ENCODE measurements around the gene AURKB. TPM values are rescaled to one million over a fixed set of nuclear protein-coding genes. Genes with fewer than 3 reads are reported as not detected.
A peak's percentile ranks its signal among the peaks of the same experiment; 100 is the strongest.
"Not testable (repeated sequence)": the region's sequence is repeated elsewhere in the genome, so short reads cannot be mapped to it uniquely, and the experiment has no call there.

The AURKB gene
- 1 to 10 TPM; 6.2 to 6.7 (median 6.7) TPM for total RNA-seq

GRCh38 chr17:8209907-8210760, at the start of gene AURKB:
AURKB (minus strand) TSS chr17:8210575; CDS start chr17:8210224, 351 bp downstream.
- peak; percentile 86 for DNase-seq
- Mint-ChIP-seq H3K36me3 (ENCODE audit: insufficient read depth) (no peaks in the 10 kb centered on the region), H3K27me3 (ENCODE audit: low read depth) (no peaks in the 10 kb centered on the region), H3K9me3 (no peaks in the 10 kb centered on the region), H3K4me1 (ENCODE audit: low read depth) (peaks cover 14% of the 10 kb centered on the region), H3K4me3 (peak within 1 kb of the TSS; percentile 90)
- ATAC-seq = peak; percentile 100

GRCh38 chr17:8257801-8258200, 47.4 kb upstream of the AURKB start:
- ATAC-seq (no peak), DNase-seq (no peak)
- peaks cover 24% of the 10 kb centered on the region for H3K36me3 Mint-ChIP-seq (ENCODE audit: insufficient read depth)
- H3K4me1 Mint-ChIP-seq (ENCODE audit: low read depth) = no peaks in the 10 kb centered on the region
- no peak overlapping the region for H3K4me3 Mint-ChIP-seq
- no peaks in the 10 kb centered on the region for H3K27me3 Mint-ChIP-seq (ENCODE audit: low read depth)
- H3K9me3 Mint-ChIP-seq = no peaks in the 10 kb centered on the region

- DNase-seq (no peak), ATAC-seq (no peak)
- Mint-ChIP-seq H3K4me3 (no peak overlapping the region), H3K36me3 (ENCODE audit: insufficient read depth) (peaks cover 19% of the 10 kb centered on the region), H3K9me3 (no peaks in the 10 kb centered on the region), H3K4me1 (ENCODE audit: low read depth) (no peaks in the 10 kb centered on the region), H3K27me3 (ENCODE audit: low read depth) (no peaks in the 10 kb centered on the region)
Observed at GRCh38 chr17:8256691-8257090, 46.3 kb upstream of the AURKB start.

GRCh38 chr17:8256291-8256690, 45.9 kb upstream of the AURKB start:
- no peak overlapping the region for H3K4me3 Mint-ChIP-seq
- DNase-seq = no peak
- H3K4me1 Mint-ChIP-seq (ENCODE audit: low read depth) = no peaks in the 10 kb centered on the region
- no peaks in the 10 kb centered on the region for H3K27me3 Mint-ChIP-seq (ENCODE audit: low read depth)
- no peaks in the 10 kb centered on the region for H3K9me3 Mint-ChIP-seq
- peaks cover 19% of the 10 kb centered on the region for H3K36me3 Mint-ChIP-seq (ENCODE audit: insufficient read depth)
- no peak for ATAC-seq

GRCh38 chr17:8255499-8255898, 45.1 kb upstream of the AURKB start:
- H3K4me3 Mint-ChIP-seq = no peak overlapping the region
- H3K27me3 Mint-ChIP-seq (ENCODE audit: low read depth) = no peaks in the 10 kb centered on the region
- H3K4me1 Mint-ChIP-seq (ENCODE audit: low read depth) = peaks cover 2% of the 10 kb centered on the region
- peaks cover 22% of the 10 kb centered on the region for H3K36me3 Mint-ChIP-seq (ENCODE audit: insufficient read depth)
- H3K9me3 Mint-ChIP-seq = no peaks in the 10 kb centered on the region
- ATAC-seq (no peak), DNase-seq (no peak)

- Mint-ChIP-seq H3K4me1 (ENCODE audit: low read depth) (peaks cover 9% of the 10 kb centered on the region), H3K9me3 (no peaks in the 10 kb centered on the region), H3K4me3 (no peak overlapping the region), H3K36me3 (ENCODE audit: insufficient read depth) (peaks cover 26% of the 10 kb centered on the region), H3K27me3 (ENCODE audit: low read depth) (no peaks in the 10 kb centered on the region)
- ATAC-seq (no peak), DNase-seq (no peak)
Observed at GRCh38 chr17:8254881-8255280, 44.5 kb upstream of the AURKB start.

- Mint-ChIP-seq H3K9me3 (no peaks in the 10 kb centered on the region), H3K4me1 (ENCODE audit: low read depth) (peaks cover 16% of the 10 kb centered on the region), H3K4me3 (no peak overlapping the region), H3K36me3 (ENCODE audit: insufficient read depth) (peaks cover 26% of the 10 kb centered on the region), H3K27me3 (ENCODE audit: low read depth) (no peaks in the 10 kb centered on the region)
- ATAC-seq = no peak
- no peak for DNase-seq
Observed at GRCh38 chr17:8253801-8254200, 43.4 kb upstream of the AURKB start.

GRCh38 chr17:8251411-8251810, 41.0 kb upstream of the AURKB start:
- H3K4me3 Mint-ChIP-seq; ATAC-seq; H3K9me3 Mint-ChIP-seq; DNase-seq; H3K27me3 Mint-ChIP-seq (ENCODE audit: low read depth): not testable (repeated sequence)
- Mint-ChIP-seq H3K36me3 (ENCODE audit: insufficient read depth) (peaks cover 23% of the 10 kb centered on the region), H3K4me1 (ENCODE audit: low read depth) (peaks cover 23% of the 10 kb centered on the region)

GRCh38 chr17:8249621-8250500, 39.5 kb upstream of the AURKB start:
- Mint-ChIP-seq H3K27me3 (ENCODE audit: low read depth) (no peaks in the 10 kb centered on the region), H3K4me1 (ENCODE audit: low read depth) (peaks cover 36% of the 10 kb centered on the region), H3K9me3 (no peaks in the 10 kb centered on the region), H3K4me3 (peak overlapping the region; percentile 97), H3K36me3 (ENCODE audit: insufficient read depth) (peaks cover 22% of the 10 kb centered on the region)
- no peak for DNase-seq
- no peak for ATAC-seq

- H3K36me3 Mint-ChIP-seq (ENCODE audit: insufficient read depth) = peaks cover 24% of the 10 kb centered on the region
- peak; percentile 97 for DNase-seq
- peaks cover 44% of the 10 kb centered on the region for H3K4me1 Mint-ChIP-seq (ENCODE audit: low read depth)
- ATAC-seq = peak; percentile 61 to 65
- peak within 1 kb of the TSS; percentile 97 for H3K4me3 Mint-ChIP-seq
- no peaks in the 10 kb centered on the region for H3K9me3 Mint-ChIP-seq
- no peaks in the 10 kb centered on the region for H3K27me3 Mint-ChIP-seq (ENCODE audit: low read depth)
Observed at GRCh38 chr17:8248751-8249607, 38.6 kb upstream of the AURKB start, which contains the start of gene PFAS. PFAS (plus strand) TSS chr17:8249289; CDS start chr17:8253938, 4,649 bp downstream.

GRCh38 chr17:8244768-8245167, 34.4 kb upstream of the AURKB start:
- no peak for DNase-seq
- no peaks in the 10 kb centered on the region for H3K27me3 Mint-ChIP-seq (ENCODE audit: low read depth)
- no peaks in the 10 kb centered on the region for H3K9me3 Mint-ChIP-seq
- peaks cover 25% of the 10 kb centered on the region for H3K36me3 Mint-ChIP-seq (ENCODE audit: insufficient read depth)
- peaks cover 50% of the 10 kb centered on the region for H3K4me1 Mint-ChIP-seq (ENCODE audit: low read depth)
- H3K4me3 Mint-ChIP-seq = no peak overlapping the region
- no peak for ATAC-seq

- Mint-ChIP-seq H3K27me3 (ENCODE audit: low read depth) (no peaks in the 10 kb centered on the region), H3K36me3 (ENCODE audit: insufficient read depth) (peaks cover 29% of the 10 kb centered on the region), H3K9me3 (no peaks in the 10 kb centered on the region), H3K4me1 (ENCODE audit: low read depth) (peaks cover 44% of the 10 kb centered on the region), H3K4me3 (no peak overlapping the region)
- ATAC-seq (no peak), DNase-seq (no peak)
Observed at GRCh38 chr17:8243827-8244226, 33.5 kb upstream of the AURKB start.

- H3K4me1 Mint-ChIP-seq (ENCODE audit: low read depth) = peaks cover 17% of the 10 kb centered on the region
- no peaks in the 10 kb centered on the region for H3K27me3 Mint-ChIP-seq (ENCODE audit: low read depth)
- ATAC-seq (no peak), DNase-seq (no peak)
- H3K9me3 Mint-ChIP-seq = no peaks in the 10 kb centered on the region
- H3K36me3 Mint-ChIP-seq (ENCODE audit: insufficient read depth) = peaks cover 45% of the 10 kb centered on the region
- no peak overlapping the region for H3K4me3 Mint-ChIP-seq
Observed at GRCh38 chr17:8237886-8238285, 27.5 kb upstream of the AURKB start.

GRCh38 chr17:8237175-8237574, 26.8 kb upstream of the AURKB start:
- Mint-ChIP-seq H3K4me1 (ENCODE audit: low read depth) (peaks cover 12% of the 10 kb centered on the region), H3K9me3 (no peaks in the 10 kb centered on the region), H3K4me3 (no peak overlapping the region), H3K36me3 (ENCODE audit: insufficient read depth) (peaks cover 45% of the 10 kb centered on the region), H3K27me3 (ENCODE audit: low read depth) (no peaks in the 10 kb centered on the region)
- ATAC-seq = no peak
- DNase-seq = no peak
